UCSD-AML1 (cell line): ENCODE results near the gene BBIP1.
A peak's percentile ranks its signal among the peaks of the same experiment; 100 is the strongest.
"Not testable (repeated sequence)": the region's sequence is repeated elsewhere in the genome, so short reads cannot be mapped to it uniquely, and the experiment has no call there.

Experiments used
- DNase-seq: peaks from one replicate; lab custom pipeline; 2025; ENCODE audit not compliant: unreplicated experiment; lab: John Stamatoyannopoulos, UW

BBIP1 gene

GRCh38 chr10:110885932-110886674 lies 32.9 kb downstream of the BBIP1 start:
- DNase-seq = no peak

GRCh38 chr10:110883924-110884323 lies 35.1 kb downstream of the BBIP1 start:
- DNase-seq = no peak

GRCh38 chr10:110881905-110882304 lies 37.1 kb downstream of the BBIP1 start:
- DNase-seq = no peak

GRCh38 chr10:110881247-110881646 lies 37.7 kb downstream of the BBIP1 start:
- no peak for DNase-seq

GRCh38 chr10:110880012-110880411 lies 39.0 kb downstream of the BBIP1 start:
- DNase-seq = no peak

- DNase-seq = no peak
Measured at GRCh38 chr10:110876788-110877187, 42.2 kb downstream of the BBIP1 start.

GRCh38 chr10:110876000-110876399 lies 43.0 kb downstream of the BBIP1 start:
- no peak for DNase-seq

- no peak for DNase-seq
Measured at GRCh38 chr10:110873951-110874350, 45.0 kb downstream of the BBIP1 start.

- no peak for DNase-seq
Measured at GRCh38 chr10:110872984-110873923, 45.7 kb downstream of the BBIP1 start.

- peak; percentile 75 for DNase-seq
Measured at GRCh38 chr10:110872145-110872983, 46.6 kb downstream of the BBIP1 start.

GRCh38 chr10:110871298-110872084 lies 47.5 kb downstream of the BBIP1 start, which contains the start of gene PDCD4:
PDCD4 (plus strand) TSS chr10:110871928; CDS start chr10:110876028, 4,100 bp downstream.
- peak; percentile 99 for DNase-seq

GRCh38 chr10:110870823-110871297 lies 48.1 kb downstream of the BBIP1 start:
- DNase-seq = no peak

GRCh38 chr10:110868981-110869380 lies 50.0 kb downstream of the BBIP1 start:
- DNase-seq = no peak

GRCh38 chr10:110867807-110868465 lies 51.0 kb downstream of the BBIP1 start:
- no peak for DNase-seq

GRCh38 chr10:110867011-110867806 lies 51.8 kb downstream of the BBIP1 start:
- DNase-seq = not testable (repeated sequence)

GRCh38 chr10:110865809-110866482 lies 53.0 kb downstream of the BBIP1 start:
- DNase-seq = no peak

- no peak for DNase-seq
Measured at GRCh38 chr10:110865186-110865808, 53.7 kb downstream of the BBIP1 start.

- no peak for DNase-seq
Measured at GRCh38 chr10:110864662-110865140, 54.3 kb downstream of the BBIP1 start.
